Tibial artery (tissue), 4 donors: Measurements from ENCODE around the gene ANKIB1.

Experiments
- DNase-seq, 2 donors: peaks; one replicate each; pipeline ENCODE4 v3.0.0-alpha.2; 2019
- H3K27ac ChIP-seq, 2 donors: fragments of 200-600 bp; sonication (generic) in 1 of 2; 1 replicate in 1 of 2; 2 replicates in 1 of 2; pipeline ENCODE4 v1.5.1; 2018 to 2019; ENCODE audit warnings: mild to moderate bottlenecking in 1 of 2
- H3K27me3 ChIP-seq, 2 donors: fragments of 200-600 bp; sonication (generic) in 1 of 2; one replicate each; pipeline versions ENCODE4 v1.5.1 to v1.6.0; 2016 to 2019
- H3K36me3 ChIP-seq, 3 donors: fragments of 200-600 bp; sonication (generic) in 2 of 3; one replicate each; pipeline ENCODE4 v1.5.1; 2016 to 2019; ENCODE audit warnings: mild to moderate bottlenecking in 2 of 3
- H3K4me1 ChIP-seq, 4 donors: fragments of 200-600 bp; sonication (generic) in 2 of 4; 1 replicate in 3 of 4; 2 replicates in 1 of 4; pipeline ENCODE4 v1.5.1; 2016 to 2019
- H3K4me3 ChIP-seq, 2 donors: fragments of 200-600 bp; sonication (generic) in 1 of 2; 1 replicate in 1 of 2; 2 replicates in 1 of 2; pipeline ENCODE4 v1.5.1; 2018 to 2019; ENCODE audit warnings: mild to moderate bottlenecking in 2 of 2
- H3K9me3 ChIP-seq, 3 donors: fragments of 200-600 bp; sonication (generic) in 1 of 3; one replicate each; pipeline ENCODE4 v1.5.1; 2016 to 2019
- CTCF ChIP-seq, 2 experiments: fragments of 200-600 bp in 1 of 2; fragments of 450-650 bp in 1 of 2; IDR thresholded peaks; one replicate each; pipeline ENCODE4 v1.5.1; 2017 to 2019; ENCODE audit warnings: antibody characterized with exemption in 2 of 2, mild to moderate bottlenecking in 1 of 2, moderate library complexity in 1 of 2
- intact Hi-C: fragments of 100-400 bp; cut with DNase I; formaldehyde crosslinking; loops from one replicate; pipeline ENCODE4 v1.15.0; 2023; ENCODE audit warnings: low total_unique reads

Gene ANKIB1

DNA sequence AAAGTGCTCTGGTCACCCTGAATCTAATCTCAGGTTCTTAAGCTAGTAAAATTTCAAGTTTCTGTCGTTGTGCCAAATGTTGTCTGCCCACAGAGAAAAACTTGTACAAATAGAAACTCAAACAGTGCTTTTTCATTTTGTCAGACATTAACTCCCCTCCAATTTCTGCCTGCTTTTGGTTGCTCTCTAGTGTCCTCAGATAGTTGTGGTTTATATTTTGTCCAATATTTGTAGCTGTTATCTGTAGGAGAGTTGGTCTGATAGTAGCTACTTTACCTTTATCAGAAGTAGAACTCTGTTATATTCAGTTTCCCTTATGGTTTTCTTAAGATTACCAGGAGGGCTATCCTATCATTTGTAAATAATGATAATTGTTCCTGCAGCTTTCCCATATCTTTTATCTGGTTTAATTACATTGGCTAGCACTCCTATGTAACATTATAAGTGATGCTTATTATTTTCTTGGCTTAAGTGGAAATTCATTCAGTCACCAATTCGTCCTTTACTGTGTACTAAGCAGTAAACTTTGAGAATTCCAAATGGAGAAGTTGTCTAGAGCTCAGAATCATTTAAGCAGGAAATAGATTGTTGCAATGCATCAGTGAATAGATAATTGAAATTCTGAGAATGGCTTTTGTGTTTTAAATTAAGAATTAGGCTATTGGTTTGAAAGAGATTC lies 91.0 kb downstream of the ANKIB1 start:
- no peak for DNase-seq
- no peak overlapping the region for H3K4me3 ChIP-seq
- no peak overlapping the region for H3K27ac ChIP-seq

GRCh38 chr7:92340016-92340415 lies 94.2 kb downstream of the ANKIB1 start:
- no peak for TF ChIP-seq CTCF (IDR thresholded peaks at IDR 0.05)
- no peaks in the 10 kb centered on the region for H3K27me3 ChIP-seq
- H3K9me3 ChIP-seq, result no peaks in the 10 kb centered on the region
- H3K27ac ChIP-seq, result no peak overlapping the region
- peaks cover 3 to 6% (median 5%) of the 10 kb centered on the region in 3 donors for H3K36me3 ChIP-seq
- H3K4me1 ChIP-seq, result no peaks in the 10 kb centered on the region
- intact Hi-C loops, result no loop called here
- no peak overlapping the region for H3K4me3 ChIP-seq
- no peak for DNase-seq

More for the DNA sequence above, 91.0 kb downstream of the ANKIB1 start:
- Histone ChIP-seq H3K36me3 (peaks cover 0 to 13% (median 3%) of the 10 kb centered on the region in 3 donors), H3K9me3 (no peaks in the 10 kb centered on the region), H3K27me3 (no peaks in the 10 kb centered on the region), H3K4me1 (no peaks in the 10 kb centered on the region)
- TF ChIP-seq CTCF (IDR thresholded peaks at IDR 0.05), result no peak
- intact Hi-C loops, result no loop called here

GRCh38 chr7:92343714-92344113 lies 97.9 kb downstream of the ANKIB1 start:
- intact Hi-C loops, result no loop called here
- Histone ChIP-seq H3K36me3 (peaks cover 12 to 17% (median 17%) of the 10 kb centered on the region in 3 donors), H3K4me1 (no peaks in the 10 kb centered on the region), H3K27ac (no peak overlapping the region), H3K4me3 (no peak overlapping the region), H3K9me3 (no peaks in the 10 kb centered on the region), H3K27me3 (no peaks in the 10 kb centered on the region)
- DNase-seq, result no peak
- TF ChIP-seq CTCF (IDR thresholded peaks at IDR 0.05), result no peak

GRCh38 chr7:92352009-92352408 lies 106.2 kb downstream of the ANKIB1 start:
- intact Hi-C loops, result no loop called here
- Histone ChIP-seq H3K36me3 (peaks cover 24 to 38% (median 32%) of the 10 kb centered on the region in 3 donors), H3K4me1 (no peaks in the 10 kb centered on the region), H3K9me3 (no peaks in the 10 kb centered on the region), H3K27me3 (no peaks in the 10 kb centered on the region), H3K27ac (no peak overlapping the region), H3K4me3 (no peak overlapping the region)
- DNase-seq, result no peak
- TF ChIP-seq CTCF (IDR thresholded peaks at IDR 0.05), result no peak

DNA sequence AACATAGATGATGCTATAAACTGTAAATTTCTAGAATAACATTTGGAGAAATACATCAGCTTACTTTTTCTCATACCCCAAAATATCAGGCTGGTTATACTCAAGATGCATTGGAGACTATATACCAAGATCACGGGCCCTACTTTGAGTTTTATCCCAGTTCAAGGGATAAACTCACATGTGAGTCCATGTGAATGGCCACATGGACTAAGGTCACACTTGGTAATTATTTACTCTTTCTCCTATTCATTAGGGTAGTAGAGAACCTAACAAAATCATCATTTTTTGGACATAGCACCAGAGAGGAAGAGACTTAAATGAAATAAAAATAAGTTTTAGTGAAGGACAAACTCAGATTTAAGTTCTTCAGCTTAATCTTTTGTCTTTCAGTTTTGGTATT lies 108.4 kb downstream of the ANKIB1 start:
- no peak for DNase-seq
- no peaks in the 10 kb centered on the region for H3K9me3 ChIP-seq
- no peak for TF ChIP-seq CTCF (IDR thresholded peaks at IDR 0.05)
- H3K36me3 ChIP-seq, result peaks cover 18 to 43% (median 33%) of the 10 kb centered on the region in 3 donors
- no peak overlapping the region for H3K27ac ChIP-seq
- H3K4me3 ChIP-seq, result no peak overlapping the region
- no peaks in the 10 kb centered on the region for H3K4me1 ChIP-seq
- intact Hi-C loops, result no loop called here
- no peaks in the 10 kb centered on the region for H3K27me3 ChIP-seq
